Measurements from ENCODE around the gene FANCI. TPM values are rescaled to one million over a fixed set of nuclear protein-coding genes. Genes with fewer than 3 reads are reported as not detected.

FANCI gene
- 11.5 and 11.9 TPM in 2 replicates for total RNA-seq

GRCh38 chr15:89243691-89244573 lies at the start of gene FANCI:
FANCI (plus strand) TSS chr15:89243979; CDS start chr15:89247648, 3,669 bp downstream.

DNA sequence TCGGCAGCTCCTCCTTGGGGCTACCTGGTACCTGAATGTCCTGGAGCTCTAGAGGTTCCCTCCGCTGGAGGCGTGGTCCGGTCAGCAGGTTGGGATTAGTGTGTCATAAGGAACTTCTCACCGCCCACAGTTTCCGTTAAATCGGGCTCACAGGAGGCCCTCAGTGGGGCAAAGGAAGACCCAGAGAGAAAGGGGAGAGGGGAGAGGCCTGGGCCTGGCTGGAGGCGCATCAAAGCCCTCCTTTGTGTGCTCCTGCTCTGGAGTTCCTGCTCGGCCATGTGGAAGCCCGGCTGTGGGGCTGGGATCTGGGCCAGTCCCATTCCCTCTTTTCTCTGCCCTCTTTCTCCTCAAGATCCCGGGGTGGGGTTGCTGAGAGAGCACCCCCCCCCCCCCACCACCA lies 22.2 kb upstream of the FANCI start, which contains the start of gene RLBP1:
Gene RLBP1 (minus strand): TSS at position 37 of the 400 bp plus-strand sequence. CDS start 2,604 bp downstream, outside the sequence.

DNA sequence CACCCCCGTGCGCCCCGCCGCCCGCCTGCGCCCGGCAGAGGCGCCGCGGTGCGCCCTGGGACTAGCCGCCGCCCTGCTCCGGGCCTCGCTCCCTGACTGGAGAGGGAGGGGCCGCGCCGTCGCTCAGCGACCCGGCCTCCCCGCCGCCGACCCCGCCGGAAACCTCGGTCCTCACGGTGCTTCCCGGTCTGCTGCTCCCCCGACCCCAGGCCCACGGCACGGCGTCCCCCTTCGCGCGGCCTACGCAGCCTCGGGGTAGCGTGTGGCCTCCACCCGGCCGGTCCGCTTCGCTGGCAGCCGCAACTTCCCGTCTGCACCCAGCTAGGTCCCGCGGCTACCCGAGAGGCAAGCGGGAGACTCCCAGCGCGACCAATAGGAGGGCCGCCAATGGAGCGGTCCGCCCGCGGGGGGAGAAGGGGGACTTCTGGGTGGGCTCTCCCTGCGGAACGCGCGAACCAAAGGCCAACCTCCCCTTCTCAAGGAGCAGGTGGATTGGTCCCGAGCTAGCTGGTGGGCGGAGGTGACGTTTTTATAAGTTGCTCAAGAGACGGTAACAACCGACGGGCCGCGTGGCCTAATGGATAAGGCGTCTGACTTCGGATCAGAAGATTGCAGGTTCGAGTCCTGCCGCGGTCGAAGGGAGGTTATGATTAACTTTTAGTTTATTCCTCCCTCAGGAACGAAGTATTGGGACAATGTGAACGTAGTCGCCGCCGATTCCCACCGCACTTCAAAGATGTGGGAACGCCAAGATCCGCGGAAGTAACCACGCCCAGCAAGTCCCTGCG lies 90.9 kb downstream of the FANCI start, which contains the start of gene POLG:
Gene POLG (minus strand): TSS at position 315 of the 788 bp plus-strand sequence. CDS start 1,070 bp downstream, outside the sequence.

Other genes with a start within 250 kb of the FANCI start
- 44.3 and 49.8 TPM in 2 replicates for gene ABHD2, start 155.5 kb upstream of the FANCI start, total RNA-seq
- gene RLBP1, start 22.4 kb upstream of the FANCI start, total RNA-seq = not detected in 2 replicates
- 51.3 and 58.6 TPM in 2 replicates for gene POLG, start 90.8 kb downstream of the FANCI start, total RNA-seq

All from dermis lymphatic vessel endothelial cell (primary cell).